Measurements from ENCODE around the gene MBD5.

Gene MBD5

GRCh38 chr2:148253685-148254084 is 232.8 kb downstream of the MBD5 start:
- Histone ChIP-seq H3K4me1 (ENCODE audit: control insufficient read depth, insufficient read depth, low read length, poor library complexity, severe bottlenecking) (no peaks in the 10 kb centered on the region), H3K36me3 (ENCODE audit: control insufficient read depth, insufficient read depth, low read length) (peaks cover 17% of the 10 kb centered on the region), H3K9me3 (ENCODE audit: control insufficient read depth, low read length) (peaks cover 10% of the 10 kb centered on the region), H3K4me3 (ENCODE audit: extremely low read depth, insufficient read depth, low read length, poor library complexity, severe bottlenecking) (no peak overlapping the region), H3K27ac (ENCODE audit: low read depth, low read length, severe bottlenecking) (no peak overlapping the region)
- WGBS, 2 experiments (ENCODE audit: insufficient coverage in 2 of 2), result 98 to 100% methylated on average over 5 to 6 of the region's 6 CpGs

- Histone ChIP-seq H3K4me1 (ENCODE audit: control insufficient read depth, insufficient read depth, low read length, poor library complexity, severe bottlenecking) (no peaks in the 10 kb centered on the region), H3K9me3 (ENCODE audit: control insufficient read depth, low read length) (peaks cover 21% of the 10 kb centered on the region), H3K4me3 (ENCODE audit: extremely low read depth, insufficient read depth, low read length, poor library complexity, severe bottlenecking) (no peak overlapping the region), H3K27ac (ENCODE audit: low read depth, low read length, severe bottlenecking) (no peak overlapping the region), H3K36me3 (ENCODE audit: control insufficient read depth, insufficient read depth, low read length) (peaks cover 21% of the 10 kb centered on the region)
- WGBS, 2 experiments (ENCODE audit: insufficient coverage in 2 of 2), result 88 to 97% methylated on average over 7 to 8 of the region's 8 CpGs
Observed at GRCh38 chr2:148255929-148256328, 235.0 kb downstream of the MBD5 start.

GRCh38 chr2:148257276-148257675 is 236.4 kb downstream of the MBD5 start:
- Histone ChIP-seq H3K4me3 (ENCODE audit: extremely low read depth, insufficient read depth, low read length, poor library complexity, severe bottlenecking) (no peak overlapping the region), H3K4me1 (ENCODE audit: control insufficient read depth, insufficient read depth, low read length, poor library complexity, severe bottlenecking) (no peaks in the 10 kb centered on the region), H3K27ac (ENCODE audit: low read depth, low read length, severe bottlenecking) (no peak overlapping the region), H3K9me3 (ENCODE audit: control insufficient read depth, low read length) (peaks cover 19% of the 10 kb centered on the region), H3K36me3 (ENCODE audit: control insufficient read depth, insufficient read depth, low read length) (peaks cover 21% of the 10 kb centered on the region)
- WGBS, 2 experiments (ENCODE audit: insufficient coverage in 2 of 2), result 95% methylated on average over 5 to 6 of the region's 6 CpGs

- WGBS, 2 experiments (ENCODE audit: insufficient coverage in 2 of 2), result 76 to 84% methylated on average over 8 to 9 of the region's 10 CpGs
- Histone ChIP-seq H3K27ac (ENCODE audit: low read depth, low read length, severe bottlenecking) (no peak overlapping the region), H3K36me3 (ENCODE audit: control insufficient read depth, insufficient read depth, low read length) (peaks cover 21% of the 10 kb centered on the region), H3K4me3 (ENCODE audit: extremely low read depth, insufficient read depth, low read length, poor library complexity, severe bottlenecking) (no peak overlapping the region), H3K4me1 (ENCODE audit: control insufficient read depth, insufficient read depth, low read length, poor library complexity, severe bottlenecking) (no peaks in the 10 kb centered on the region), H3K9me3 (ENCODE audit: control insufficient read depth, low read length) (peaks cover 18% of the 10 kb centered on the region)
Observed at GRCh38 chr2:148258124-148258523, 237.2 kb downstream of the MBD5 start.

GRCh38 chr2:148259674-148260073 is 238.8 kb downstream of the MBD5 start:
- H3K4me1 ChIP-seq (ENCODE audit: control insufficient read depth, insufficient read depth, low read length, poor library complexity, severe bottlenecking), result no peaks in the 10 kb centered on the region
- no peak overlapping the region for H3K4me3 ChIP-seq (ENCODE audit: extremely low read depth, insufficient read depth, low read length, poor library complexity, severe bottlenecking)
- H3K36me3 ChIP-seq (ENCODE audit: control insufficient read depth, insufficient read depth, low read length), result peaks cover 14% of the 10 kb centered on the region
- WGBS, 2 experiments (ENCODE audit: insufficient coverage in 2 of 2), result 90 to 100% methylated on average over 2 to 4 of the region's 6 CpGs
- H3K9me3 ChIP-seq (ENCODE audit: control insufficient read depth, low read length), result peaks cover 12% of the 10 kb centered on the region
- H3K27ac ChIP-seq (ENCODE audit: low read depth, low read length, severe bottlenecking), result no peak overlapping the region

- 90 to 100% methylated on average over 2 of the region's 2 CpGs for WGBS, 2 experiments (ENCODE audit: insufficient coverage in 2 of 2)
- H3K4me3 ChIP-seq (ENCODE audit: extremely low read depth, insufficient read depth, low read length, poor library complexity, severe bottlenecking), result no peak overlapping the region
- H3K36me3 ChIP-seq (ENCODE audit: control insufficient read depth, insufficient read depth, low read length), result peaks cover 4% of the 10 kb centered on the region
Observed at GRCh38 chr2:148263890-148264289, 243.0 kb downstream of the MBD5 start.

GRCh38 chr2:148273158-148273691 is 252.3 kb downstream of the MBD5 start:
- no peaks in the 10 kb centered on the region for H3K9me3 ChIP-seq (ENCODE audit: control insufficient read depth, low read length)
- WGBS, 2 experiments (ENCODE audit: insufficient coverage in 2 of 2), result 30 to 51% methylated on average over 2 of the region's 4 CpGs

More at GRCh38 chr2:148263890-148264289, 243.0 kb downstream of the MBD5 start:
- Histone ChIP-seq H3K27ac (ENCODE audit: low read depth, low read length, severe bottlenecking) (no peak overlapping the region), H3K4me1 (ENCODE audit: control insufficient read depth, insufficient read depth, low read length, poor library complexity, severe bottlenecking) (no peaks in the 10 kb centered on the region), H3K9me3 (ENCODE audit: control insufficient read depth, low read length) (peaks cover 11% of the 10 kb centered on the region)

GRCh38 chr2:148279216-148279615 is 258.3 kb downstream of the MBD5 start:
- no peak overlapping the region for H3K4me3 ChIP-seq (ENCODE audit: extremely low read depth, insufficient read depth, low read length, poor library complexity, severe bottlenecking)
- no peaks in the 10 kb centered on the region for H3K4me1 ChIP-seq (ENCODE audit: control insufficient read depth, insufficient read depth, low read length, poor library complexity, severe bottlenecking)
- H3K27ac ChIP-seq (ENCODE audit: low read depth, low read length, severe bottlenecking), result no peak overlapping the region
- no peaks in the 10 kb centered on the region for H3K9me3 ChIP-seq (ENCODE audit: control insufficient read depth, low read length)
- H3K36me3 ChIP-seq (ENCODE audit: control insufficient read depth, insufficient read depth, low read length), result no peaks in the 10 kb centered on the region
- 86 to 96% methylated on average over 3 of the region's 3 CpGs for WGBS, 2 experiments (ENCODE audit: insufficient coverage in 2 of 2)

More at GRCh38 chr2:148273158-148273691, 252.3 kb downstream of the MBD5 start:
- Histone ChIP-seq H3K36me3 (ENCODE audit: control insufficient read depth, insufficient read depth, low read length) (no peaks in the 10 kb centered on the region), H3K27ac (ENCODE audit: low read depth, low read length, severe bottlenecking) (no peak overlapping the region), H3K4me1 (ENCODE audit: control insufficient read depth, insufficient read depth, low read length, poor library complexity, severe bottlenecking) (peaks cover 7% of the 10 kb centered on the region), H3K4me3 (ENCODE audit: extremely low read depth, insufficient read depth, low read length, poor library complexity, severe bottlenecking) (no peak overlapping the region)

GRCh38 chr2:148282201-148282600 is 261.3 kb downstream of the MBD5 start:
- Histone ChIP-seq H3K4me1 (ENCODE audit: control insufficient read depth, insufficient read depth, low read length, poor library complexity, severe bottlenecking) (no peaks in the 10 kb centered on the region), H3K27ac (ENCODE audit: low read depth, low read length, severe bottlenecking) (no peak overlapping the region), H3K4me3 (ENCODE audit: extremely low read depth, insufficient read depth, low read length, poor library complexity, severe bottlenecking) (no peak overlapping the region), H3K9me3 (ENCODE audit: control insufficient read depth, low read length) (no peaks in the 10 kb centered on the region), H3K36me3 (ENCODE audit: control insufficient read depth, insufficient read depth, low read length) (no peaks in the 10 kb centered on the region)
- WGBS, 2 experiments (ENCODE audit: insufficient coverage in 2 of 2), result 83 to 100% methylated on average over 1 of the region's 1 CpG

- WGBS, 2 experiments (ENCODE audit: insufficient coverage in 2 of 2), result no CpG with 5 or more reads among the region's 2 CpGs
- H3K4me3 ChIP-seq (ENCODE audit: extremely low read depth, insufficient read depth, low read length, poor library complexity, severe bottlenecking), result no peak overlapping the region
- H3K27ac ChIP-seq (ENCODE audit: low read depth, low read length, severe bottlenecking), result no peak overlapping the region
- H3K4me1 ChIP-seq (ENCODE audit: control insufficient read depth, insufficient read depth, low read length, poor library complexity, severe bottlenecking), result no peaks in the 10 kb centered on the region
- no peaks in the 10 kb centered on the region for H3K36me3 ChIP-seq (ENCODE audit: control insufficient read depth, insufficient read depth, low read length)
- H3K9me3 ChIP-seq (ENCODE audit: control insufficient read depth, low read length), result no peaks in the 10 kb centered on the region
Observed at GRCh38 chr2:148292431-148292830, 271.5 kb downstream of the MBD5 start.

- Histone ChIP-seq H3K4me3 (ENCODE audit: extremely low read depth, insufficient read depth, low read length, poor library complexity, severe bottlenecking) (no peak overlapping the region), H3K4me1 (ENCODE audit: control insufficient read depth, insufficient read depth, low read length, poor library complexity, severe bottlenecking) (no peaks in the 10 kb centered on the region), H3K9me3 (ENCODE audit: control insufficient read depth, low read length) (no peaks in the 10 kb centered on the region), H3K36me3 (ENCODE audit: control insufficient read depth, insufficient read depth, low read length) (no peaks in the 10 kb centered on the region), H3K27ac (ENCODE audit: low read depth, low read length, severe bottlenecking) (no peak overlapping the region)
Observed at GRCh38 chr2:148298196-148298595, 277.3 kb downstream of the MBD5 start.

All from mesodermal cell (in vitro differentiated cells).